B cell (primary cell): ENCODE measurements around the gene TSTD2. TPM values are rescaled to one million over a fixed set of nuclear protein-coding genes. Genes with fewer than 3 reads are reported as not detected.

Source experiments
- ATAC-seq: fragments of 200-7000 bp; cut with Tn5 transposase; one replicate; pipeline ENCODE4 v1.10.0; 2021; ENCODE audit warnings: low read depth, mild to moderate bottlenecking, moderate number of reproducible peaks, moderate library complexity
- CTCF ChIA-PET: fragments of 350-600 bp; sonication (Branson Sonifier 250); formaldehyde crosslinking; loops from one replicate; lab custom pipeline; 2021; ENCODE audit warnings: antibody characterized with exemption, inconsistent platforms; lab: Charles Lee
- POLR2A ChIA-PET: fragments of 350-600 bp; sonication (Branson Sonifier 250); formaldehyde crosslinking; loops from one replicate; lab custom pipeline; 2021; ENCODE audit warnings: antibody characterized with exemption; lab: Charles Lee
- DNase-seq: peaks from one replicate; pipeline ENCODE4 v3.0.0; 2013
- H2AFZ ChIP-seq: 2 replicates; pipeline ENCODE4 v1.6.1; 2012; ENCODE audit warnings: mild to moderate bottlenecking, low read depth, low read length; ENCODE audit not compliant: insufficient read depth, poor library complexity, severe bottlenecking
- H3K27ac ChIP-seq, 2 donors: 1 replicate in 1 of 2; 2 replicates in 1 of 2; pipeline ENCODE4 v1.5.1; 2012 to 2013; ENCODE audit warnings: low read length in 2 of 2, mild to moderate bottlenecking in 2 of 2, moderate library complexity in 1 of 2
- H3K27me3 ChIP-seq, 4 experiments: fragments of 200-600 bp in 1 of 4; sonication (generic) in 1 of 4; replicated peaks in 1 of 4; 1 replicate in 2 of 4; 2 replicates in 2 of 4; pipeline versions ENCODE4 v1.6.1 to v1.7.0; 2013 to 2016; ENCODE audit warnings: low read length in 3 of 4, mild to moderate bottlenecking in 2 of 4, mixed read lengths in 1 of 4, moderate library complexity in 1 of 4; ENCODE audit not compliant: insufficient read depth in 4 of 4, control insufficient read depth in 3 of 4; ENCODE audit errors: control extremely low read depth in 1 of 4
- H3K36me3 ChIP-seq, 2 experiments: replicated peaks in 1 of 2; 1 replicate in 1 of 2; 2 replicates in 1 of 2; pipeline versions ENCODE4 v1.6.1 to v1.7.1; 2013; ENCODE audit warnings: low read length in 1 of 2; ENCODE audit not compliant: insufficient read depth in 2 of 2, control insufficient read depth in 1 of 2; ENCODE audit errors: control extremely low read depth in 1 of 2, extremely low read depth in 1 of 2
- H3K4me1 ChIP-seq, 2 donors: fragments of 200-600 bp in 1 of 2; sonication (generic) in 1 of 2; 1 replicate in 1 of 2; 2 replicates in 1 of 2; pipeline versions ENCODE4 v1.5.1 to v1.6.1; 2013 to 2017; ENCODE audit warnings: low read length in 2 of 2; ENCODE audit not compliant: control insufficient read depth in 2 of 2, insufficient read depth in 2 of 2
- H3K4me2 ChIP-seq: replicated peaks from 2 replicates; pipeline ENCODE3; 2012; ENCODE audit warnings: mild to moderate bottlenecking, low read depth, low read length; ENCODE audit not compliant: poor library complexity, severe bottlenecking
- H3K4me3 ChIP-seq, 5 experiments: fragments of 200-600 bp in 1 of 5; sonication (generic) in 1 of 5; 1 replicate in 3 of 5; 2 replicates in 2 of 5; pipeline versions ENCODE4 v1.5.1 to v1.7.0; 2011 to 2016; ENCODE audit warnings: low read length in 4 of 5, mild to moderate bottlenecking in 4 of 5, low read depth in 2 of 5, control low read depth in 1 of 5, moderate library complexity in 1 of 5; ENCODE audit not compliant: insufficient read depth in 1 of 5; ENCODE audit errors: control extremely low read depth in 1 of 5, extremely low read depth in 1 of 5
- H3K79me2 ChIP-seq: fragments of 200-600 bp; sonication (generic); one replicate; pipeline ENCODE4 v1.6.0; 2016; ENCODE audit warnings: low read length; ENCODE audit not compliant: control insufficient read depth, insufficient read depth
- H3K9ac ChIP-seq: fragments of 200-600 bp; sonication (generic); 2 replicates; pipeline ENCODE4 v1.6.1; 2017; ENCODE audit warnings: mild to moderate bottlenecking, low read length, moderate library complexity
- H3K9me3 ChIP-seq, 3 donors: one replicate each; pipeline versions ENCODE4 v1.6.1 to v1.7.1; 2013; ENCODE audit warnings: low read length in 2 of 3; ENCODE audit not compliant: control insufficient read depth in 2 of 3, insufficient read depth in 1 of 3; ENCODE audit errors: control extremely low read depth in 1 of 3
- H4K20me1 ChIP-seq: 2 replicates; pipeline ENCODE4 v1.6.0; 2012; ENCODE audit warnings: mild to moderate bottlenecking, low read length; ENCODE audit not compliant: insufficient read depth, control insufficient read depth, poor library complexity, severe bottlenecking
- H3K27ac Mint-ChIP-seq: one replicate; pipeline ENCODE4 v1.8.0; 2021; ENCODE audit warnings: mixed read lengths
- H3K27me3 Mint-ChIP-seq: one replicate; pipeline ENCODE4 v1.8.0; 2021; ENCODE audit warnings: mixed read lengths
- H3K4me1 Mint-ChIP-seq: one replicate; pipeline ENCODE4 v1.8.0; 2021; ENCODE audit warnings: mixed read lengths
- H3K4me3 Mint-ChIP-seq: one replicate; pipeline ENCODE4 v1.8.0; 2021; ENCODE audit warnings: mixed read lengths
- H3K9me3 Mint-ChIP-seq: one replicate; pipeline ENCODE4 v1.8.0; 2022; ENCODE audit warnings: mixed read lengths; ENCODE audit not compliant: insufficient read depth
- CTCF ChIP-seq: fragments of 200-600 bp; IDR thresholded peaks from one replicate; pipeline ENCODE4 v1.8.0; 2022; ENCODE audit warnings: antibody characterized with exemption, mild to moderate bottlenecking
- EZH2 ChIP-seq: IDR thresholded peaks from 2 replicates; pipeline ENCODE4 v1.6.1; 2012; ENCODE audit warnings: borderline replicate concordance, low read depth, mild to moderate bottlenecking, moderate library complexity, low read length; ENCODE audit not compliant: insufficient read depth, poor library complexity, severe bottlenecking
- WGBS: methylation state at CpG from one replicate; pipeline ENCODE4 v1.1.5; 2013; ENCODE audit warnings: missing lambda C conversion rate; ENCODE audit not compliant: insufficient coverage; 5-methylcytosine and 5-hydroxymethylcytosine counted together
- intact Hi-C: fragments of 100-400 bp; cut with micrococcal nuclease; formaldehyde crosslinking; loops from one replicate; pipeline ENCODE4 v1.10.0; 2022
- polyA plus RNA-seq: library from polyadenylated mRNA; depleted of rRNA; stranded (reverse); fragments of >200 nt; gene quantifications from 2 replicates; pipeline ENCODE4 v1.2.3, GENCODE V29; 2012
- total RNA-seq, 2 donors: library from RNA; stranded (reverse); fragments of 120-200 nt in 1 of 2; gene quantifications; 1 replicate in 1 of 2; 2 replicates in 1 of 2; pipeline versions ENCODE4 v1.2.3 to v1.2.4, GENCODE V29; 2013 to 2022

The TSTD2 gene
- total and polyA plus RNA-seq, 2 donors (not counting 1 experiment from before 2014, with no cell fraction given) = 12.7 to 29.2 TPM

DNA sequence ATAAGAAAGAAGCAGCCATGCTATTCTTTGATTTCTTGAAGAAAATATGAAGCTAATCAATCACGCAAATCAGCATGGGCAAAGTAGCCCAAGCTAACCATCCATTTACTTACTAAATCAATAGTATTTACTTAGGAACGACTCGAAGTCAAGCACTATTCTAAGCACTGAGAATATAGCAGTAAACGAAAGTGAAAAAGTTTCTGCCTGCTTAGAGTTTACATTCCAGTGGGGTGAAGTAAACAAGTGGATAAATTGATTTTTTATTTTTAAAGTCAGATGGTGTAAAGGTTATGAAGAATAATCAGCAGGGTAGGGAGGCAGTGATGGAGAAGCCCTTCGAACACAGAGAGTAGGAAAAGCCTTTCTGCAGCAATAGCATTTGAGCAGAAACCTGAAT lies 5.5 kb downstream of the TSTD2 start:
- Histone ChIP-seq H3K9ac (no peak overlapping the region), H3K4me3 (no peak overlapping the region), H3K27me3 (no peaks in the 10 kb centered on the region), H3K4me2 (no peak overlapping the region), H3K79me2 (peaks cover 49% of the 10 kb centered on the region), H3K36me3 (peaks cover 0 to 9% of the 10 kb centered on the region in 2 experiments), H3K27ac (no peak overlapping the region), H4K20me1 (no peaks in the 10 kb centered on the region), H3K9me3 (no peaks in the 10 kb centered on the region), H2AFZ (no peak overlapping the region), H3K4me1 (peaks cover 10 to 11% of the 10 kb centered on the region in 2 donors)
- no peak overlapping the region for H3K4me3 Mint-ChIP-seq
- CTCF ChIA-PET = interaction anchor here (3.0 kb wide), 1 partner anchor 12 kb away, joined by 13 read pairs; no protein-coding TSS in a partner anchor
- H3K27ac Mint-ChIP-seq = no peak overlapping the region
- no peaks in the 10 kb centered on the region for H3K27me3 Mint-ChIP-seq
- ATAC-seq = no peak
- no peak for DNase-seq
- no peak for TF ChIP-seq CTCF
- TF ChIP-seq EZH2 = no peak
- intact Hi-C loops = no loop called here
- WGBS = 100% methylated on average over 3 of the region's 5 CpGs
- peaks cover 23% of the 10 kb centered on the region for H3K4me1 Mint-ChIP-seq
- POLR2A ChIA-PET = no interaction called here
- H3K9me3 Mint-ChIP-seq = no peaks in the 10 kb centered on the region

DNA sequence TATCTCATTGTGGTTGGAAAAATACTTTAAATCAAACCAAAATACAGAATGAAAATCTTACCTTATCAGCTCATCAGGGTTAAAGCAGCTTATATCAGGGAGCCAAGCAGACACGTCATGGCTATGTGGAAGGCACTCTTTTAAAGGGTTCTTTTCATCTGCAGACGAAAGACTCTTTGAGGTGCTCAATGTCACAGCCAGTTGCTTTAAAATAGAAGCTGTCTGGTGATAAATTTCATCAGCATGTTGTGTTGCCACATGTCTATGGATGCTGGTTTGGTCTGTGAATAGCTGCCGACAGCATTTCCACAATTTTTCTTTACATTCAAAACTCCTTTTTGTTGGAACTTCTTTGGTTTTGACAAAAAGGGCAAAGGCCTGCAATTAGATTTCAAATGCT lies 7.5 kb downstream of the TSTD2 start:
- Histone ChIP-seq H3K27ac (no peak overlapping the region), H3K9me3 (no peaks in the 10 kb centered on the region), H3K4me2 (no peak overlapping the region), H3K4me1 (no peaks in the 10 kb centered on the region), H3K27me3 (no peaks in the 10 kb centered on the region), H3K4me3 (no peak overlapping the region), H2AFZ (no peak overlapping the region), H3K79me2 (peaks cover 29% of the 10 kb centered on the region), H3K9ac (no peak overlapping the region), H3K36me3 (peaks cover 0 to 16% of the 10 kb centered on the region in 2 experiments), H4K20me1 (no peaks in the 10 kb centered on the region)
- Mint-ChIP-seq H3K27me3 (no peaks in the 10 kb centered on the region), H3K27ac (no peak overlapping the region), H3K4me1 (peaks cover 11% of the 10 kb centered on the region), H3K4me3 (no peak overlapping the region), H3K9me3 (no peaks in the 10 kb centered on the region)
- intact Hi-C loops = no loop called here
- no peak for TF ChIP-seq EZH2
- TF ChIP-seq CTCF = no peak
- CTCF ChIA-PET = interaction anchor here (2.3 kb wide), 1 partner anchor 10 kb away, joined by 10 read pairs; no protein-coding TSS in a partner anchor
- ATAC-seq = no peak
- no CpG with 5 or more reads among the region's 3 CpGs for WGBS
- no peak for DNase-seq
- POLR2A ChIA-PET = interaction anchor here (0.6 kb wide), 1 partner anchor 483 kb away, joined by 5 read pairs; no protein-coding TSS in a partner anchor
